Measurements from ENCODE around the gene PRSS53. TPM values are rescaled to one million over a fixed set of nuclear protein-coding genes. Genes with fewer than 3 reads are reported as not detected.
A peak's percentile ranks its signal among the peaks of the same experiment; 100 is the strongest.

Gene PRSS53
- total RNA-seq, 1 experiment from 2014 or later: 2.8 TPM

- Histone ChIP-seq H3T11ph (ENCODE audit: low read length) (no peak overlapping the region), H3K23ac (ENCODE audit: insufficient read length, low read depth, low read length) (no peak overlapping the region), H3K4me2 (ENCODE audit: insufficient read depth, insufficient read length, low read length) (no peak overlapping the region), H2BK120ac (ENCODE audit: low read depth, low read length, poor library complexity, severe bottlenecking) (no peak overlapping the region), H3K4ac (ENCODE audit: low read depth, low read length) (no peak overlapping the region), H3K27me3 (ENCODE audit: insufficient read depth, low read length) (no peaks in the 10 kb centered on the region), H4K20me1 (ENCODE audit: control insufficient read depth, insufficient read depth, insufficient read length) (no peaks in the 10 kb centered on the region), H3K56ac (ENCODE audit: insufficient read length, low read depth, low read length) (no peak overlapping the region), H3K14ac (ENCODE audit: insufficient read depth, low read length) (no peak overlapping the region), H4K8ac (replicated peaks; ENCODE audit: insufficient read length, low read depth, low read length) (no peak overlapping the region), H2AK5ac (ENCODE audit: insufficient read length, low read length) (no peak overlapping the region), H3K9ac (ENCODE audit: extremely low read depth, insufficient read length, low read length) (no peak overlapping the region), H3K18ac (ENCODE audit: insufficient read length, low read depth, low read length) (no peak overlapping the region), H3K79me2 (ENCODE audit: insufficient read depth, low read length) (no peaks in the 10 kb centered on the region), H4K5ac (ENCODE audit: insufficient read length, low read depth, low read length) (no peak overlapping the region), H2BK20ac (ENCODE audit: low read depth, low read length, poor library complexity, severe bottlenecking) (no peak overlapping the region), H3K79me1 (ENCODE audit: insufficient read depth, low read depth, low read length, poor library complexity, severe bottlenecking) (no peaks in the 10 kb centered on the region), H3K4me1 (ENCODE audit: insufficient read depth, low read length) (no peaks in the 10 kb centered on the region), H3K27ac (ENCODE audit: insufficient read length, low read depth, low read length) (no peak overlapping the region), H3K9me3 (ENCODE audit: control insufficient read depth, low read depth, low read length) (no peaks in the 10 kb centered on the region), H3K23me2 (ENCODE audit: insufficient read length, low read depth, low read length, poor library complexity, severe bottlenecking) (peaks cover 5% of the 10 kb centered on the region), H4K91ac (ENCODE audit: insufficient read length, low read depth, low read length) (no peak overlapping the region), H2AFZ (ENCODE audit: low read length) (no peak overlapping the region), H2BK15ac (ENCODE audit: low read depth, low read length) (peak overlapping the region; percentile 19; the same call in 1 of the 2 replicates), H2BK12ac (ENCODE audit: insufficient read length, low read depth, low read length) (no peak overlapping the region), H2BK5ac (ENCODE audit: insufficient read length, low read length) (no peak overlapping the region)
- Mint-ChIP-seq H3K36me3 (ENCODE audit: insufficient read depth in 1 of 3, low read depth in 3 of 3) (peaks cover 0 to 13% (median 2%) of the 10 kb centered on the region in 3 experiments; a peak in 3 of 7 replicates), H3K4me1 (peaks cover 0 to 7% of the 10 kb centered on the region in 2 experiments; a peak in 1 of 4 replicates), H3K9me3 (no peaks in the 10 kb centered on the region), H3K4me3 (no peak overlapping the region; a peak in 1 of 5 replicates), H3K27me3 (ENCODE audit: low read depth) (no peaks in the 10 kb centered on the region), H3K27ac (peak overlapping the region in 1 of 3 experiments; percentile 77; a peak in 2 of 7 replicates)
- no CpG with 5 or more reads among the region's 10 CpGs for WGBS (ENCODE audit: extremely low coverage, insufficient read length, low lambda C conversion rate)
- no peak for DNase-seq
- TF ChIP-seq CTCF (conservative IDR thresholded peaks at IDR 0.05): no peak
These were observed 45.9 kb downstream of the PRSS53 start for GRCh38 chr16:31042866-31043265.

Measured in H9 (cell line).